ENCODE results near the gene CCDC68.
"Not testable (repeated sequence)": the region's sequence is repeated elsewhere in the genome, so short reads cannot be mapped to it uniquely, and the experiment has no call there.

The CCDC68 gene

GRCh38 chr18:54958704-54959625, at the start of gene CCDC68:
Gene CCDC68, minus strand, starts transcription at chr18:54959461. Its CDS starts 16,670 bp downstream, at chr18:54942791.
- no peak for DNase-seq

- no peak for DNase-seq
These were observed 48.3 kb upstream of the CCDC68 start for GRCh38 chr18:55007602-55008001.

GRCh38 chr18:55003695-55004094, 44.4 kb upstream of the CCDC68 start:
- DNase-seq, result no peak

- DNase-seq, result no peak
These were observed 43.0 kb upstream of the CCDC68 start for GRCh38 chr18:55002261-55002660.

- no peak for DNase-seq
These were observed 42.2 kb upstream of the CCDC68 start for GRCh38 chr18:55001394-55002024.

GRCh38 chr18:55000529-55000928, 41.3 kb upstream of the CCDC68 start:
- DNase-seq, result no peak

GRCh38 chr18:54999016-54999415, 39.8 kb upstream of the CCDC68 start:
- DNase-seq, result no peak

GRCh38 chr18:54995421-54996143, 36.3 kb upstream of the CCDC68 start:
- DNase-seq, result no peak

GRCh38 chr18:54991981-54992380, 32.7 kb upstream of the CCDC68 start:
- DNase-seq, result no peak

GRCh38 chr18:54984908-54985307, 25.6 kb upstream of the CCDC68 start:
- DNase-seq, result no peak

GRCh38 chr18:54983791-54984190, 24.5 kb upstream of the CCDC68 start:
- no peak for DNase-seq

GRCh38 chr18:54983041-54983686, 23.9 kb upstream of the CCDC68 start:
- peak; percentile 27 for DNase-seq

- DNase-seq, result no peak
These were observed 21.8 kb upstream of the CCDC68 start for GRCh38 chr18:54981076-54981475.

- DNase-seq, result no peak
These were observed 16.3 kb upstream of the CCDC68 start for GRCh38 chr18:54975598-54975997.

- DNase-seq, result no peak
These were observed 13.8 kb upstream of the CCDC68 start for GRCh38 chr18:54973046-54973445.

GRCh38 chr18:54968807-54969206, 9.5 kb upstream of the CCDC68 start:
- no peak for DNase-seq

- not testable (repeated sequence) for DNase-seq
These were observed 9.0 kb upstream of the CCDC68 start for GRCh38 chr18:54968237-54968636.

GRCh38 chr18:54967786-54968185, 8.5 kb upstream of the CCDC68 start:
- no peak for DNase-seq

- DNase-seq, result no peak
These were observed 5.5 kb upstream of the CCDC68 start for GRCh38 chr18:54964741-54965140.

- no peak for DNase-seq
These were observed 3.8 kb upstream of the CCDC68 start for GRCh38 chr18:54962919-54963645.

- DNase-seq, result no peak
These were observed 2.6 kb upstream of the CCDC68 start for GRCh38 chr18:54961868-54962267.

- DNase-seq, result no peak
These were observed 1.8 kb upstream of the CCDC68 start for GRCh38 chr18:54961016-54961423.
